Measurements from ENCODE around the gene RCAN2. TPM values are rescaled to one million over a fixed set of nuclear protein-coding genes. Genes with fewer than 3 reads are reported as not detected.
"Not testable (repeated sequence)": the region's sequence is repeated elsewhere in the genome, so short reads cannot be mapped to it uniquely, and the experiment has no call there.

The RCAN2 gene
- total RNA-seq, 5 donors from 2014 or later (not counting 1 experiment from before 2014, with no cell fraction given): 0.15 to 2.5 (median 1.4) TPM

GRCh38 chr6:46338131-46338530 is 153.1 kb downstream of the RCAN2 start:
- no peak for DNase-seq
- CTCF ChIA-PET: no interaction called here
- no peaks in the 10 kb centered on the region for H3K36me3 ChIP-seq (ENCODE audit: control insufficient read depth in 2 of 2, extremely low read depth in 1 of 2, insufficient read depth in 1 of 2, low read length in 1 of 2)
- no CpG with 5 or more reads among the region's 2 CpGs for WGBS (ENCODE audit: insufficient coverage)
- Mint-ChIP-seq H3K9me3 (no peaks in the 10 kb centered on the region), H3K27ac (no peak overlapping the region), H3K4me3 (no peak overlapping the region), H3K4me1 (no peaks in the 10 kb centered on the region), H3K27me3 (peaks cover 12 to 28% of the 10 kb centered on the region in 2 donors), H3K36me3 (no peaks in the 10 kb centered on the region)
- no peaks in the 10 kb centered on the region for H3K9me3 ChIP-seq
- H3K4me3 ChIP-seq (ENCODE audit: control insufficient read depth in 1 of 2, extremely low read depth in 1 of 2, low read length in 1 of 2): no peak overlapping the region
- POLR2A ChIA-PET: no interaction called here
- ATAC-seq (replicated peaks in 1 of 4): no peak
- H3K27me3 ChIP-seq (replicated peaks in 1 of 2; ENCODE audit: control insufficient read depth in 2 of 2, extremely low read depth in 1 of 2, insufficient read depth in 2 of 2, low read length in 1 of 2): no peaks in the 10 kb centered on the region
- no peak overlapping the region for H3K27ac ChIP-seq (ENCODE audit: low read length)
- no peaks in the 10 kb centered on the region for H3K4me1 ChIP-seq (ENCODE audit: control insufficient read depth in 1 of 2, extremely low read depth in 1 of 2, insufficient read depth in 2 of 2, low read length in 2 of 2)

GRCh38 chr6:46334442-46334841 is 156.8 kb downstream of the RCAN2 start:
- no peaks in the 10 kb centered on the region for H3K36me3 ChIP-seq (ENCODE audit: control insufficient read depth in 2 of 2, extremely low read depth in 1 of 2, insufficient read depth in 1 of 2, low read length in 1 of 2)
- Mint-ChIP-seq H3K27me3 (peaks cover 11 to 19% of the 10 kb centered on the region in 2 donors), H3K36me3 (no peaks in the 10 kb centered on the region), H3K9me3 (no peaks in the 10 kb centered on the region), H3K4me1 (no peaks in the 10 kb centered on the region), H3K27ac (no peak overlapping the region), H3K4me3 (no peak overlapping the region)
- no peaks in the 10 kb centered on the region for H3K4me1 ChIP-seq (ENCODE audit: control insufficient read depth in 1 of 2, extremely low read depth in 1 of 2, insufficient read depth in 2 of 2, low read length in 2 of 2)
- ChIA-PET CTCF (no interaction called here), POLR2A (no interaction called here)
- no peaks in the 10 kb centered on the region for H3K9me3 ChIP-seq
- ATAC-seq (replicated peaks in 1 of 4) (no peak), DNase-seq (no peak)
- 71% methylated on average over 3 of the region's 3 CpGs for WGBS (ENCODE audit: insufficient coverage)
- no peak overlapping the region for H3K27ac ChIP-seq (ENCODE audit: low read length)
- no peaks in the 10 kb centered on the region for H3K27me3 ChIP-seq (replicated peaks in 1 of 2; ENCODE audit: control insufficient read depth in 2 of 2, extremely low read depth in 1 of 2, insufficient read depth in 2 of 2, low read length in 1 of 2)
- no peak overlapping the region for H3K4me3 ChIP-seq (ENCODE audit: control insufficient read depth in 1 of 2, extremely low read depth in 1 of 2, low read length in 1 of 2)

- ATAC-seq (replicated peaks in 1 of 4): no peak
- peaks cover 17 to 22% of the 10 kb centered on the region in 2 donors for H3K27me3 Mint-ChIP-seq
- CTCF ChIA-PET: no interaction called here
These were observed 157.8 kb downstream of the RCAN2 start for GRCh38 chr6:46333481-46333880.

GRCh38 chr6:46332448-46332847 is 158.8 kb downstream of the RCAN2 start:
- not testable (repeated sequence) for H3K4me1 Mint-ChIP-seq; ATAC-seq (replicated peaks in 1 of 4)

More at GRCh38 chr6:46333481-46333880, 157.8 kb downstream of the RCAN2 start:
- no peaks in the 10 kb centered on the region for H3K9me3 Mint-ChIP-seq
- no peaks in the 10 kb centered on the region for H3K4me1 Mint-ChIP-seq
- POLR2A ChIA-PET: no interaction called here
- Histone ChIP-seq H3K36me3 (ENCODE audit: control insufficient read depth in 2 of 2, extremely low read depth in 1 of 2, insufficient read depth in 1 of 2, low read length in 1 of 2) (no peaks in the 10 kb centered on the region), H3K4me3 (ENCODE audit: control insufficient read depth in 1 of 2, extremely low read depth in 1 of 2, low read length in 1 of 2) (no peak overlapping the region), H3K9me3 (no peaks in the 10 kb centered on the region), H3K4me1 (ENCODE audit: control insufficient read depth in 1 of 2, extremely low read depth in 1 of 2, insufficient read depth in 2 of 2, low read length in 2 of 2) (no peaks in the 10 kb centered on the region), H3K27me3 (replicated peaks in 1 of 2; ENCODE audit: control insufficient read depth in 2 of 2, extremely low read depth in 1 of 2, insufficient read depth in 2 of 2, low read length in 1 of 2) (no peaks in the 10 kb centered on the region), H3K27ac (ENCODE audit: low read length) (no peak overlapping the region)
- DNase-seq: no peak
- no peaks in the 10 kb centered on the region for H3K36me3 Mint-ChIP-seq
- H3K4me3 Mint-ChIP-seq: no peak overlapping the region
- no peak overlapping the region for H3K27ac Mint-ChIP-seq
- WGBS (ENCODE audit: insufficient coverage): no CpG with 5 or more reads among the region's 1 CpG

GRCh38 chr6:46331461-46331860 is 159.8 kb downstream of the RCAN2 start:
- Mint-ChIP-seq H3K4me1 (no peaks in the 10 kb centered on the region), H3K9me3 (no peaks in the 10 kb centered on the region), H3K27me3 (peaks cover 13 to 21% of the 10 kb centered on the region in 2 donors), H3K4me3 (no peak overlapping the region), H3K27ac (no peak overlapping the region), H3K36me3 (no peaks in the 10 kb centered on the region)
- Histone ChIP-seq H3K36me3 (ENCODE audit: control insufficient read depth in 2 of 2, extremely low read depth in 1 of 2, insufficient read depth in 1 of 2, low read length in 1 of 2) (no peaks in the 10 kb centered on the region), H3K27me3 (replicated peaks in 1 of 2; ENCODE audit: control insufficient read depth in 2 of 2, extremely low read depth in 1 of 2, insufficient read depth in 2 of 2, low read length in 1 of 2) (no peaks in the 10 kb centered on the region), H3K4me1 (ENCODE audit: control insufficient read depth in 1 of 2, extremely low read depth in 1 of 2, insufficient read depth in 2 of 2, low read length in 2 of 2) (no peaks in the 10 kb centered on the region), H3K9me3 (no peaks in the 10 kb centered on the region), H3K27ac (ENCODE audit: low read length) (no peak overlapping the region), H3K4me3 (ENCODE audit: control insufficient read depth in 1 of 2, extremely low read depth in 1 of 2, low read length in 1 of 2) (no peak overlapping the region)
- POLR2A ChIA-PET: no interaction called here
- DNase-seq (no peak), ATAC-seq (replicated peaks in 1 of 4) (no peak)
- CTCF ChIA-PET: no interaction called here

More at GRCh38 chr6:46332448-46332847, 158.8 kb downstream of the RCAN2 start:
- H3K36me3 Mint-ChIP-seq; CTCF ChIA-PET; H3K27ac ChIP-seq (ENCODE audit: low read length); H3K27ac Mint-ChIP-seq; H3K9me3 Mint-ChIP-seq; H3K9me3 ChIP-seq; DNase-seq; H3K27me3 ChIP-seq (replicated peaks in 1 of 2; ENCODE audit: control insufficient read depth in 2 of 2, extremely low read depth in 1 of 2, insufficient read depth in 2 of 2, low read length in 1 of 2); POLR2A ChIA-PET; H3K4me3 ChIP-seq (ENCODE audit: control insufficient read depth in 1 of 2, extremely low read depth in 1 of 2, low read length in 1 of 2); H3K36me3 ChIP-seq (ENCODE audit: control insufficient read depth in 2 of 2, extremely low read depth in 1 of 2, insufficient read depth in 1 of 2, low read length in 1 of 2); H3K4me1 ChIP-seq (ENCODE audit: control insufficient read depth in 1 of 2, extremely low read depth in 1 of 2, insufficient read depth in 2 of 2, low read length in 2 of 2); H3K4me3 Mint-ChIP-seq: not testable (repeated sequence)
- peaks cover 17 to 19% of the 10 kb centered on the region in 2 donors for H3K27me3 Mint-ChIP-seq

- DNase-seq: no peak
- Mint-ChIP-seq H3K27ac (no peak overlapping the region), H3K4me1 (peaks cover 0 to 7% (median 3%) of the 10 kb centered on the region in 3 donors), H3K36me3 (no peaks in the 10 kb centered on the region), H3K4me3 (no peak overlapping the region), H3K27me3 (peaks cover 13 to 21% of the 10 kb centered on the region in 2 donors), H3K9me3 (no peaks in the 10 kb centered on the region)
- ChIA-PET CTCF (no interaction called here), POLR2A (no interaction called here)
- H3K4me1 ChIP-seq (ENCODE audit: control insufficient read depth in 1 of 2, extremely low read depth in 1 of 2, insufficient read depth in 2 of 2, low read length in 2 of 2): peaks cover 2 to 5% of the 10 kb centered on the region in 2 experiments
- no peak overlapping the region for H3K4me3 ChIP-seq (ENCODE audit: control insufficient read depth in 1 of 2, extremely low read depth in 1 of 2, low read length in 1 of 2)
- no peaks in the 10 kb centered on the region for H3K36me3 ChIP-seq (ENCODE audit: control insufficient read depth in 2 of 2, extremely low read depth in 1 of 2, insufficient read depth in 1 of 2, low read length in 1 of 2)
- no peaks in the 10 kb centered on the region for H3K9me3 ChIP-seq
- no peaks in the 10 kb centered on the region for H3K27me3 ChIP-seq (replicated peaks in 1 of 2; ENCODE audit: control insufficient read depth in 2 of 2, extremely low read depth in 1 of 2, insufficient read depth in 2 of 2, low read length in 1 of 2)
- 31% methylated on average over 2 of the region's 2 CpGs for WGBS (ENCODE audit: insufficient coverage)
- no peak for ATAC-seq (replicated peaks in 1 of 4)
- H3K27ac ChIP-seq (ENCODE audit: low read length): no peak overlapping the region
These were observed 161.7 kb downstream of the RCAN2 start for GRCh38 chr6:46329568-46329967.

- H3K36me3 ChIP-seq (ENCODE audit: control insufficient read depth in 2 of 2, extremely low read depth in 1 of 2, insufficient read depth in 1 of 2, low read length in 1 of 2): no peaks in the 10 kb centered on the region
- Mint-ChIP-seq H3K27me3 (peaks cover 10 to 16% of the 10 kb centered on the region in 2 donors), H3K9me3 (no peaks in the 10 kb centered on the region), H3K4me1 (peaks cover 0 to 7% (median 3%) of the 10 kb centered on the region in 3 donors), H3K4me3 (no peak overlapping the region), H3K27ac (no peak overlapping the region), H3K36me3 (no peaks in the 10 kb centered on the region)
- H3K9me3 ChIP-seq: no peaks in the 10 kb centered on the region
- no peak for DNase-seq
- H3K4me1 ChIP-seq (ENCODE audit: control insufficient read depth in 1 of 2, extremely low read depth in 1 of 2, insufficient read depth in 2 of 2, low read length in 2 of 2): peaks cover 2 to 5% of the 10 kb centered on the region in 2 experiments
- POLR2A ChIA-PET: no interaction called here
- no peak overlapping the region for H3K27ac ChIP-seq (ENCODE audit: low read length)
- WGBS (ENCODE audit: insufficient coverage): 40% methylated on average over 1 of the region's 3 CpGs
- no peak overlapping the region for H3K4me3 ChIP-seq (ENCODE audit: control insufficient read depth in 1 of 2, extremely low read depth in 1 of 2, low read length in 1 of 2)
- H3K27me3 ChIP-seq (replicated peaks in 1 of 2; ENCODE audit: control insufficient read depth in 2 of 2, extremely low read depth in 1 of 2, insufficient read depth in 2 of 2, low read length in 1 of 2): no peaks in the 10 kb centered on the region
- CTCF ChIA-PET: interaction anchor here in 1 of 2 donors (0.6 kb wide), 1 partner anchor 238 kb away, joined by 3 read pairs; no protein-coding TSS in a partner anchor
- no peak for ATAC-seq (replicated peaks in 1 of 4)
These were observed 163.5 kb downstream of the RCAN2 start for GRCh38 chr6:46327779-46328178.

Measured in T-cell (primary cell).